Activated CD4-positive, alpha-beta T cell treated with anti-CD3 and anti-CD28 coated beads for 1 hour (primary cell): Measurements from ENCODE around the gene UTRN.

Experiments used
- DNase-seq: peaks from one replicate; pipeline ENCODE4 v3.0.0-alpha.2; 2020

The UTRN gene

DNA sequence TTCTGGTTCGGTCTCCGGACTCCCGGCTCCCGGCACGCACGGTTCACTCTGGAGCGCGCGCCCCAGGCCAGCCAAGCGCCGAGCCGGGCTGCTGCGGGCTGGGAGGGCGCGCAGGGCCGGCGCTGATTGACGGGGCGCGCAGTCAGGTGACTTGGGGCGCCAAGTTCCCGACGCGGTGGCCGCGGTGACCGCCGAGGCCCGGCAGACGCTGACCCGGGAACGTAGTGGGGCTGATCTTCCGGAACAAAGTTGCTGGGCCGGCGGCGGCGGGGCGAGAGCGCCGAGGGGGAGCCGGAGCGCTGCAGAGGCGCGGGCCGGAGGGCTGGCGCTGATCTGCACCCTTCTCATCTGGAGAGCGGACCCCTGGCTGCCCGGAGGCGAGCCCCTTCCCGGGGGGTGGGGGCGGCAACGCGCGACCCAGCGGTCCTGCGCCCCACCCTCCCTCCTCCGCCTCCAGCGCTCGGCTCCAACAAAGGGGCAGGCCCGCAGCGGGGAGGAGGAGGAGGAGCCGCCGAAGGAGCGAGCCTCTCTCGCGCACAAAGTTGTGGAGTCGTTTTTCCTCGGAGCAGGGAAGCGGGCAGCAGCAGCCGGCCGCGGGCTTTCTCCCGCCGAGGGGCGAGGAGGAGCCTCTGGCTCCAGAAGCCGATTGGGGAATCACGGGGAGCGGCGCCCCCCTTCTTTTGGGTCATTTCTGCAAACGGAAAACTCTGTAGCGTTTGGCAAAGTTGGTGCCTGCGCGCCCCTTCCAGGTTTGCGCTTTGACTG lies at the start of gene UTRN:
Gene UTRN (plus strand): TSS at position 553 of the 765 bp plus-strand sequence. CDS start 6,494 bp downstream, outside the sequence.
- DNase-seq: peak; percentile 12

DNA sequence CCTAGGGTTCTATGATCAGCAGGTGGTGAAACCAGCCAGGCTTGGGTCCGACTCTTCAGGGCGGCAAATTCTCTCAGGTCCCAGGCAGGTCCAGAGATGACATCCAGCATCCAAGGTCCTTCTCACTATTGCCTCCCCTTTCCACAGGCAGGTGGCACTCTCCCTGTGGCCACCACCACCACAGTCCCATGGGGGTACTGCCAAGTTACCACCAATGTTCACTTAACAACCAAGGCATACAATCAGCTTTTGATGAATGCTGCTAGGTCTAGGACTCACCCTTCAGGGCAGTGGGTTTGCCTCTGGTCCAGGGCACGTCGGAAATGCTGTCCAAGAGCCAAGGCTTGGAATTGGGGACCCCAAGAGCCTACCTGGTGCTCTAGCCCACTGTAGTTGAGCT lies 40.4 kb upstream of the UTRN start:
- DNase-seq: no peak

DNA sequence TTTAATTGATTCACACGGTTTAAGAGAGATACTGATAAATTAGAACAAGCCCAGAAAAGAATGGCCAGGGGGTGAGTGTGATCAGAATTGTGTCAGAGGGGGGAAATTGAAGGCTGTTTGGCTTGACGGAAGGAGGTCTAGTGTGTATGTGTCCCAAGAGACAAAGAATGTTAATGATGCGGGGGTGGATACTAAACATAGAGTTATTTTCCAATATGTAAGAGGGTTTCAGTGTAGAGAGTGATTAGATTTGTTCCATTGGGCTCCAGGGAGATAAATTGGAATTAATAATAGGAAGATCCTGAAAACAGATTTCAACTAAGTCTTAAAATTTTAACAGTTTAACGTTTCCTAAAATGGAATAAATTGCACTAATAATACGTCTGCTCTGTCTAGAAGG lies 38.1 kb upstream of the UTRN start:
- DNase-seq: no peak

DNA sequence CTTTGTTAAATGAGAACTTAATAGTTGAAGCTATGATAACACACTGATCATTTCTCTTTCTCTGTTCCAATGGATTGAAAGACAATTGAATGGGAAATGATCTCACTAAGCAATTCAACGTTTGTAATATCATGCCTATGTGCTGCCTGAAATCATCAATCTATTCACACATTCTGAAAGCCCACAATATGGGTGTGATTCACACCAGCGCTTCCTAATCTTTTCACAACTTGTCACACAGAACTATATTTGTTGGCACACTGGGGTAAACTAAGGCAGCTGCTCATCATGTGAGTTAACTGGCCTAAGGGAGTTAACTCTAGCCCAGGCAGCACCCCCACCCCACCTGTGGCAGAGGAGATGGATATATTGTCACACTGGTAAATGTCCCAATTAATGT lies 37.1 kb upstream of the UTRN start:
- DNase-seq: no peak

DNA sequence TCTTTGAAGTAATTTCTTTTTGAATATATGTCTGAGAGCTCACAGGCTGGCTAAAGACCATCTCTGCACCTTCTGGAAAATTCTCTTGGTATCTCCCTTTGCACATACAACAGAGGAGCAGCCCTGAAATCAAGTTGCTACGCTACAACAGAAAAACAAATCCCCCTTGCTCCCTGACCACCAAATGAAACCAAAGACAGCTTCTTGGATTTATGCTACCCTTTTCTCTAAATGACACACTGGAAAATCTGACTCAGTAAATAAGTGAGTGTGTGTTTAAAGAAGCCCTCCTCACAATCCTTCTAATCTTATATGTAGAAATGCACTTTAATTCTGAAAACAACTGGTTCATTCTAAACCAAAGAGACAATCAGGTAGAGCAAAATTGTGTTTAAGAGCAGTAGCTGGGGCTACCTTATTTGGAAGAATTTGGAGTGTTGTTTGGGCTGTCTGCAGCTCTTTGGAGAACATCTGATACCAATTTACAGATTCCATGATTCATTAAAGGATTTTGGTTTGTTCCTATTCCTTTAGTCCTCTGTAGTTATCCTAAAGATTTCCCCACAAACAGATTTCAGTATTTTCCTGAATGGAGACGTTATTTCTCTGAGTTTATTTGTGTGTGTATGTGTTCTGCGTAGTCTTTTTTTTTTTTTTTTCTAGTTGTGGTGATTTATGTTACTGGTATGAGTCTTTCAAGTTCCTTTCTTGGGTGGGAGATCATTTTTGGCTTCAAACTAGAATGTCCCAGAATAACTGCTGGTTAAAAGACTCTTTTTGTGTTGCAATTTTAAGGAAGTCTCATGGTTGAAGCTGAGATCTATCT lies 36.4 kb upstream of the UTRN start:
- DNase-seq: no peak

DNA sequence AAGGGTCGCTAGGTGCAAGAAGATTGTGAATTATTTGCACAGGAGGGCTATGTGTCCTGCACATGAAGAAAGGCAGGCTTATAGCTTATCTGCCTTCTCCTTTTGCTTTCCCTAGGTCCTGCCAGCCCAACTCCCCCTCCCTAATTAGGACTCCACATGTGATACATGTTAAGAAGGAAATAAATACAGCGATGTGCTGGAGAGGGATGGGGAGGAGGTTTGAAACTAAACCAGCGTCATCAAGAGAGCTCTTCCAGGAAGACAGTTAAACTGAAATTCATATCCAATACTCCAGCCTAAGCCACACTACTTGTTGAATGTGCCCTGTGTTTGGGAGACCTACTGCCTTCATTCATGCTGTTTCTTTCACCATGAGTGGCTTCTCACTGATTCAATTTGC lies 34.9 kb upstream of the UTRN start:
- no peak for DNase-seq

DNA sequence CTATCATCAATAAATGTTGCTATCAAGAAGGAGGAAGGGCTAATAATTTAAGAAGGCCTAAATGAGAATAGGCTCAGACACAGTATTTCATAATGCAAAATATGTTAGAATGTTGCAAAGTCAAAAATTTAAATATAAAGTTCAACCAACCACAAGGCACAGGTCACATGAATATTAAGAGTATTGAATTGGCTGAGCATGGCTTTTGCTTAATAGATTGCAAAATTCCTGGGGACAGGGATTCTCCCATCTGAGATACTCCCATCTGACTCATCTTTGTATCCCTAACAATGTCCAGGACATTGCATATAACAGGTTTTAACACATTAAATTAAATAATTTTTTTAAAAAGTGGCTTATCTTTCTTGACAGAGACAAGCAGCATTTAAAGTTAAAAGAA lies 32.9 kb upstream of the UTRN start:
- no peak for DNase-seq

DNA sequence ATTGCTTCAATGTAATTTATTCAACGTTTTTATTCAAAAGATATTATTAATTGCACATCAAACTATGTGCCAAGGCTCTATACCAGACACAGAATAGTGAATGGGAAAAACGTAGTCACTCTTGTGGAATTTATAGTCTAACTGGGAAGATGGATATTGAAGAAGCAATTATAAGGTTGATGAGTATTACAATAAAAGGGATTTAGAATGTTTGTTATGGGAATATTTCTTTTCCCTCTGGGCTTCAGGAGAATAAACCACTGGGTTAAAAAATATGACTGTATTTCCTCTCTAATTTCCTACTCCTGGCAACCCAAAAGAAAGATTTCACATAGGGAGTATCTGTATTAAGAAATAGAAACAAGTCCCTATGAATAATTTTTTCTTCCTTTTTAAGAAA lies 25.1 kb upstream of the UTRN start:
- no peak for DNase-seq

DNA sequence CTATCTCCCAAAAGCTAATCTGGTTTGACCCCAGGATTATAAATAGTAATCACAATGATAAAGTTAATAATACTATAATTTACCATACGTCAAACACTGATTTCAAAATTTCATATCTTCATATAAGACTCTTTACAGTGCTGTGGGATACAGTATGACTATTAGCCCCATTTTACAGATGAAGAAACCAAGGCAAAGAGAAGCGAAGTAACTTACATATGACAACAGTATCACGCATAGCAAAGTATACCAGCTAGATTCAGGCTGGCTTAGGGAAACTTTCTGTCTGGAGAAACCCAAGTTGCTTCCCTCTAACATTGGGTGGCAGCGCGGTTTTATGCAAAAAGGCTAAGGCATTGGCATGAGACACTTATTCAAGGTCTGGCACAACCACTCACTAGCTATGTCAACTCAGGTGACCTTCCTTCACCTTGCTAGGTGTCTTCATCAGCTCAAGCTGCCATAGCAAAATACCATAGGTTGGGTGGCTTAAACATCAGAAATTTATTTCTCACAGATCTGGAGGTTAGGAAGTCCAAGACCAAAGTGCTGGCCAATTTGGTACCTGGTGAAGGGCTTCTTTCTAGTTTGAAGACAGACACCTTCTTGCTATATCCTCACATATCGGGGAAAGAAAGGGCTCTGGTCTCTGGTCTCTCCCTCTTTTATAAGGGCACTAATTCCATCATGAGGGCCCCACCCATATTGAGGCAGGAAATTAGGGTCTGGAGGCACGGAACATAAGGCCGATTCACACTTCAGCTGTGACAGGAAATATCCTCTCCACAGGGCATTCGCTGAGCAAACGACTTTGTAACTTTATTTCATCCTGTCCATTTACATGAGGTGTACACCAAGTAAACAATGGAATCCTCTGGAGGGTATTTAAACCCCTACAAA lies 22.4 kb upstream of the UTRN start:
- no peak for DNase-seq

DNA sequence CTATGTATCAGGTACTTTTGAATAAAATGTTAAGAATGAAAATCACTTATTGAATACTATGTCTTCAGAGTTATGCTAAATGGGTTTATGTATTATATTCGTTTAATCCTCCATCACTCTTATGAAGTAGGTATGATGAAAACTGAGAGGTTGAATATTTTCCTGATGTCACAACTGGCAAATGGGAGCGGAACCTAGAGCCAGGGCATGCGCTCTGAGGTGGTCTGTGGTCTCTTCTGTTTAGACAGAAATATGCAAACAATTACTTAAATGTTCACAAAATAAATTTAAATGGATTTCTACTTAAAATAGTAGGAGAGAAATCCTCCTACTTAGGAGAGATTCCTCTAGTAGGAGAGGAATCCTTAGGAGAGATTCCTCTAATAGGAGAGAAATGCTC lies 21.3 kb upstream of the UTRN start:
- DNase-seq: no peak

DNA sequence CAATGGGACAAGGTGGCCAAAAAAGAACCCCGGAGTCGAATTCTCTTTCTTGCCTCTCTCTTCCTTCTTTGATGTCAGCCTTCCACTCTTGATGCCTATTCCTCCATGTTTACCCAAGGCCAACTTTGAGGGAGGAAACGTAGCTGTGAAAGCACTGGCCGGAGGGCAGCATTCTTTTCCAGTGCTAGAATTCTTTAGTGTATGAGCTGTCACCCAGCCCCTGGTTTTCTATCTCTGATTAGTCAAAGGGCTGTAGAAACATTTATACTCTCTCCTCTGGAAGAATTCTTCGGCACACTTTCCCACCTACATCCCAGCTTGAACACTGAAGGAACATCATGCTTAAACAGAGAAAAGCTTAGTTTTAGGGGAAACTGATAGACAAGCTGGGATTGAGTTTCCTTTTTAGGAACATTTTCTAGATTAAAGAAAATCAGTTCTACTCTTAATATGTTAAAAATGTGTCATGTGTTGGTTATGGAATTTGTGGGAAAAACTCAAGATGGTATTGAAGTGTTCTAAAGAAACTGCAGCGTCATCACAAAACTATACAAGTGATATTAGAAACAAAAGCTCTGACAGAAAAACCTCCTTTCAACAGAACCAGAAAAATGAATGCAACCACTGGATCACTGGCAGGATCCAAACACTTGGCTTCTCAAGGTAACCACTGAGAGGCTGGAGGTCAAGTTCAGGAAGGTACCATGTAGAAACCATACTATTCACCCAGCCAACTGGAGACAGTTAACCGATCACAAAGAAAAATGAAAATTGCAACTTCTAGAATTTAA lies 20.7 kb upstream of the UTRN start:
- DNase-seq: no peak

DNA sequence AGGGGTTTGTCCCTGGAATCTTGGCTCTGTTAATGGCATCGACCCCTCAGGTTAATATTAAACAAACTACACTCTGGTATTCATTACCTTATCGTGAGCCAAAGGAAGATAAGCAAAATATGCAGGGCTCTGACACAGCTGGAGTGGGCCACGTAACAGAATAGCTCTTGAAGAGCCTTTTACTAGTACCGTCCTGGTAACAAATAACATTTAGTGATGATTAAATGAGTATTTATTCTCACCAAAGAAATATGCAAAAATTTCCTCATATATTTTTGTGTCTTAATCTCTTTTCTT lies 20.1 kb upstream of the UTRN start:
- no peak for DNase-seq

DNA sequence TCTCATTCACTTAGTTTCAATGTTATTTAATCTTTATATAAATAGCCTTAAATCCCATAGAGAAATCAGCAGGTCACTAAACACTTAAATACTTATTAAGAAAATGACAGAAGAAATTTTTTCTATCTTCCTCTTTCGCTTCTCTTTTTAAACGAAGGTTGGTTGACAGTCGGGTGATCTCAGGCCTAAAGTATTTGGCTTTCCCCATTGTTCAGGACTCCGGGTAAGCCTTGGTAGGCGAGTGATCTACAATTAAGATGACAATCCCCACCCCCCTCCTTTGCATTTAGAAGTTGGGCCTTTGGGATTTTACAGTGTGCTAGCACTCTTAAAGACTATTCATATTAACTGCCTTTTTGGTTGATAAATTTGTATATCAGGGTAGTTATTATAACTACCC lies 19.7 kb upstream of the UTRN start:
- no peak for DNase-seq

DNA sequence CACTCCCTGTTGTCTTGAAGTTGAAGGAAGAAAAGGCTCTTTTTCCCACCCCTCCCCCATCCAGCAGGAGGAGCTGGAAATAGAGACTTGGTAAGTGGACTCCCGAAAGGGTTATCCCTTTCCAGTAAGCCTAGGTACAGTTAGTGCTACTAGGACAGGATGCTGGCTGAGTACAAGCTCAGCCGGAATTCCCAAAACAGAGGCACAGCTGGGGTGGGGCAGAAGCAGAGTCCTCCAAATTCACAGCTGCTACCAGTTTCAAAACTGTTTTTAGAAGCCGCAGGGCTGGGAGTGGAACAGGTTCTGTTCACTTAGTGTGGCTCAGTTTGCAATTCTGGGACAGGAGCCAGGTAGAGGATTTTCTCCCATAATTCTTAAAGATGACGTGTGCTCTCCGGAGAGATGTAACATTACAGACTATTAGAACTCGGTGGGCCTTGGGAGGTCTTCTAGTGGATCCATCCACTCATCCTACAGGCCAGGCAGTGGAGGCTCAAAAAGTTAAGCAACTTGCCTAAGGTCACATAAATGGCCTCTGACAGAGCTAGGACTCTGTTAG lies 19.0 kb upstream of the UTRN start:
- DNase-seq: no peak

DNA sequence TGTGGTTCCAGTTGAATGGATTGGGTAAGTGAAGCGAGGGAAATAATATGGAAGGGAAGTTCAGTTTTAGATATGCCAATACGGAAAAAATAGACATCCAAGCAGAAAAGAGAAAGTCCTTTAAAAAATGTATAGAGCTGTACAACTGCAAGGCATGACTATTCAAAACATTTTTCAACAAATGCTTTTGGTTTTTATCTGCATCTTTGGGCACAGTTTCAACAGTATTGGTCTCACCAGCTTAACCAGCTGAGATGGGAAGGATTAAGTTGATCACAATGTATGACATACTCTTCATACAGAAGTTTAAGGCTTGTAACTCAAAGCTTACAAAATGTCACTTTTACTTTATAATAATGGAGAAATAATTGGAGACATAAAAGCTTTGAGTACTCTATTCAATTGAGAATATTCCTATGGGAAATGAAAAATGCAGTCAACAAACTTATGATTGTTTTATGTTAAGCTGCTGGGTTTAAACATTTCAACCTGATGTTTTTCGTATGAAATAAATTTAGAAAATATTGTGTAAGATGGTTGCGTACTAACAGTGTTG lies 16.3 kb upstream of the UTRN start:
- no peak for DNase-seq

DNA sequence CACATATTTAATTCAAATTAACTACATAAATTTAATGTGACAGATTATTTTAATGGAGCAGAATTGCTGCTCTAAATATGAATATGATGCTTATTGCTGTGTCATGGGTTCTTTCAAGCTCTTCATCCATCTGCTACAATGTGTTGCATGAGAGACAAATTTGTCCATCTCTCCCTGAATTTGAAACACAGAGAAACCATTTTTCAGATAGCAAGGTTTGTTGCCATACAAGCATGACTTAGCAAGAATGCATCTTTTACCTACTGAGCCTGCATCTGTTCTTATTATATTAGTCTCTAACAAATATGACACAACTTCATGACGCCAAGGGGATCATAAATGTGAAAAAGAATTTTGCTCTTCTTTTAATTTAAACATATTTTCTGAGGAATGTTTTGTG lies 8.0 kb upstream of the UTRN start:
- DNase-seq: no peak

DNA sequence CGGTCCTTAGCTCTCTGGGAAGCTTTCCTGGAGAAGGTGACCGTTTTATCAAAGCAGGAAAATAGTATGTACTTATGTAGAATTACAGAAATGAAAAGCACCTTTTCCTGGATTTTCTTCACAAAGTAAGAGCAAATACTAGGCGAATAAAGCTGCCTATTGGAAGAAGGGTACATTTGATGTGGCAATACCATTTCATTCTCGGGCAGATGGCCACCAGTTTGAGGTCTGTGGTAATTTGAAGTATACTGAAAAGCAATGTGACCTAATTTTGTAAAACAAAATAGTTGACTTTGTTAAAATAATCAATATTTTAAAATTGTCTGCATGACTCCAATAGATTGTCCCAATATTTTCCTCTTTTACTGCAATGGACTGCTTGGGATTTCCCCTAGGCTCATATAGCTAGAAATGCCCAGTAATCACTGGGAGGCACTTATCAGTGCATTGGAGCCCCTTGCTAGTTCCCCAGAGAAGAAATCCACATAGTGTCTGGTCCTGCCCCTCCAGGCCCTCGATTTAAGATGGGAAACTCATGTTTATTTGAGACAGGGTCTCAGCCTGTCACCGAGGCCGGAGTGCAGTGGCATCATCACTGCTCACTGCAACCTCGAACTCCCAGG lies 7.4 kb upstream of the UTRN start:
- DNase-seq: no peak

DNA sequence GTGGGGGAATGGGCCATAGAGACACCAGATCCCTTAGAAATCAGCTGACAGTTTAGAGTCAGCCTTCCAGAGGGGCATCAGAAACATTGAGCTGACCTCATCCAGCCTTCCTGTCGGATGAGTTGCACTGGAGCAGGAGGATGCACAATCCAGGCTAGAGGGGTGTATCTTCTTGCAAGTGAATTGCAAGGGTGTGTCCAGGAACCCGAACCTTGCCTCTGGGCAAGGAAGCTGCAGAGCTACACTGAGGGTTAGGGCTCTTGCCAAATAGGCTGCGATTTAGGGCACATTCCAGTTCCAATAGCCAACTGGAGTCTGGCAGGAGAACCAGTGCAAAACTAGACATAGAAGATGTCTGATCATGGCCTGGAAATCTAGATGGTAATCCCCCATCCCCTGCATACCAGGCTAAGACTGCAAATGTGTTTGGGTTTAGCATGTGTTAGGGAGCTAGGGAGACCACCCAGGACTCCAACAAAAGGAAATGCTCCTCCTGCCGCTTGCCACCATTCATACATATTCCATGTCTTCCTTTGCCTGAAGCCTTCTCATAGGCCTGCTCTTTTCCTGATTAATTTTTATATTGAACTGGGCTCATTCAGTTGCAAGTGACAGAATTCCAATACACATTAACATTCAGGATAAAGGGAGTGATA lies 6.3 kb upstream of the UTRN start:
- no peak for DNase-seq

DNA sequence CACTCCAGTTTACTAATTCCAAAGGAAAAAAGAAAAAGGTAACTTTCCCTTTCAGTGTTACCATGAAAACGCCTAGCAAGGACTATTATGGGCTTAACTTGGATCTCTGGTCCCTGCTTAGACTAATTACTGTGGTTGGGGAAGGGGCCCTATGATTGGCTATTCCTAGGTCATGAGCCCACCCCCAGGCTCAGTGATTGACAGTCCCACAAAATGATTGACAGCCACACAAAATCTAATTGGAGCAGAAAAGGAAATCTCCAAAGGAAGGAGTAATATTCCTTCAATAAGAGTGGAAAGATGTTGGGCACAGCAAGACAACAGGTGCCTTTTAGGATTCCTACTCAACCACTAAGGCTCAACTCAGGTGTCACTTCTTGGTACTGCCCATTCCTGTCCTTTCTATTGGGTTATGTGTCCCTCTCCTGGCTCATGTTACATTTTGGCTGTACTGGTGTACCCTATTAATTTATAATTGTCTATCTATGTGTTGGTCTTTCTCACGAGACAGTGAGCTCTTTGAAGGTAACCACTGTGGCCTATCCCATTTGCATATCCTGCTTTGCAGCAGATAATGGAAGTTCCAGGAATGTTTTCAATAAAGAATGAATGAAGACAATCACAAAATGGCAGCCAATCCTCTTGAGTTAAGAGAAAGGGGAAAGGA lies 5.5 kb upstream of the UTRN start:
- DNase-seq: no peak
